GM15510 (cell line): ENCODE measurements around the gene ITGB1.

Experiments used
- POLR2A ChIP-seq: IDR thresholded peaks from 3 replicates; pipeline ENCODE4 v1.6.1; 2011; ENCODE audit warnings: borderline replicate concordance; ENCODE audit not compliant: insufficient read length; ENCODE audit errors: extremely low read depth

ITGB1 gene

GRCh38 chr10:32959006-32959920, 1.2 kb upstream of the ITGB1 start:
- TF ChIP-seq POLR2A: no peak

DNA sequence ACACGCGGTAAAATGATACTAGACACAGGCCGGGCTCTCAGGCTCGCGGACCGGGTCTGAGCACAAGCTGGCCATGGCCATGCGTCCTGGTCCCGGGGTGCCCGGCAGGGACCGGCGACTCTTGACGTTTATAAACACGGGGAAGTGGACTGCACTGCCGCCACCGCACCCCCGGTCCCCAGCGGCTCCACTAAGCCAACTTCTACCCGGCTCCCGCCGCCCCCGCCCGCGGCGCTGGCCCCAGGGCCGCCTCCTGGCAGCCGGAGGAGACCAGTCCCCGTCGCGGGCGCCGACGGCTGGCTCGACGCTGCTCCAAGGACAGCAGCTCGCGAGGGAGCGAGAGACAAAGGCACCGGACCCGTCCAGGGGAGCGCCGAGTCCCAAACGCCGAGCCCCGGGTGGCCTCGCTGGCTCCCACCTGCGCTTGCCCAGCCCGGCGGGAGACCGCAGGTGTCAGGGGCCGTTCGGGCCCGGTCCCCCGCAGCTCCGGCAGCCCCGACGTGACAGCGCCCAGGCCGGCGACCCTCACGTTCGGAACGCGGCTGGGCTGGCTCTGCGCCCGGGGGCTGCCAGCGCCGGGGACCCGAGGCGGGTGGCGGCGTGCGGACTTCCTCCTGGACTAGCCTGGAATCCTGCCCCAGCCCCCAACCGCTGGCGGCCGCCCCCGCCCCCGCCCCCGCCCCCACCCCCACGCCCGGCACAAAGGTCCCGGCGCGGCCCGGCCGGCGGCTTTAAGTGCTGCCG, 517 bp downstream of the ITGB1 start:
- no peak for TF ChIP-seq POLR2A

- TF ChIP-seq POLR2A: no peak
These were observed 1.4 kb downstream of the ITGB1 start for GRCh38 chr10:32956365-32957197.

DNA sequence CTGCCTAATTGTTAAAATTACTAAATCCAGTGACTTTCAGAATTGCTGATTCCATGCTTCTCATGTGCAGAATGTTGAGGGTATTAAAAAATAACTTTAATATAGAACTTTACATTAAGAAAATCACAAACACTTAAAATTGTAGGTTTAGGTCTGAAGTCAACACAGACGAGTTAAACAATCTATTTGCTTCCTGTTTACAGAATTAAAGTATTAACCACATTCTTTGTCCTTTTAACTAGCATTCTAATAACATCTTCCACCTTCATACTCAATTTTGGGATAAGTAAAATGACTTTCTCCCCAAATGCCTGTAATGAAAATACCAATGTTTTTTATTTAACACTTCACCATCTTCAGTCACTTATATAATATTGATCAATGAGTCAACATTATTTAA, 2.2 kb downstream of the ITGB1 start:
- TF ChIP-seq POLR2A: no peak

GRCh38 chr10:32955299-32955772, 2.7 kb downstream of the ITGB1 start:
- TF ChIP-seq POLR2A: no peak

GRCh38 chr10:32954545-32955298, 3.3 kb downstream of the ITGB1 start:
- TF ChIP-seq POLR2A: no peak

DNA sequence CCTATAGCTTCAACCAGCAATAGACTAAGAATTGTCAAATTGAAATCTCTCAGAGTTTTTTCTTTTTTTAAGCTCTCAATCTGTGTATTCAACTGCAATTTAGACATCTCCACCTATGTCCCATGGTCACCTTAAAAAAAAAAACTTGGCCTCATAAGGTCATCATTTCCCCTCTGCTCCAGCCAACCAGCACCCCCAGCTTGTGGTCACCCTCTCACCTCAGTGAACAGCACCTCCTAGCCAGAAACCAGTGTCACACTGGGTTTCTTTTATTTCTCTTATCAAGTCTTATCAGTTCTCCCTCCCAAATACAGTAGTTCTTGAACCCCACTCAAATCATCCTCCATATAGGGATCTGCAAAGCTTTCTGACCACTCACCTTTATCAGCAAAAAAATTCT, 4.0 kb downstream of the ITGB1 start:
- TF ChIP-seq POLR2A: no peak

GRCh38 chr10:32953277-32953927, 4.6 kb downstream of the ITGB1 start:
- no peak for TF ChIP-seq POLR2A

GRCh38 chr10:32952541-32953276, 5.3 kb downstream of the ITGB1 start:
- no peak for TF ChIP-seq POLR2A

- TF ChIP-seq POLR2A: no peak
These were observed 5.9 kb downstream of the ITGB1 start for GRCh38 chr10:32952094-32952493.

DNA sequence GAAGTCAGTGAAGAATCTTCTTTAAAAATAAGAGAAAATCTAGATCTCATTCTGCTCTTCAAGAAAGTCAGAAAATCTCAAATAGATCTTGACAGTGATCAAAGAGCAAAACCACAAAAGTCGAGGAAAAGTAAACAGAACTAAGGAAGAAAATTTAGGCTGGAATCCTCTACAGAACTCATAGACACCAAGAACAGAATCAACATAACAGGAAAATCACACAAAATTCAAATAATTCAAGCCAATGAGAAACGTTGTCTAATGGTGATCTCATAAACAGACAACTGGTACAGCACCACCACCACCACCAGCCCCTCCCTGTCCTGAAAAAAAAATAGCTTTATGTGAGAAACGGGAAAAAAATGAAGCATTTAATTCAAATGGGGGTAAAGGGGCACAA, 6.9 kb downstream of the ITGB1 start:
- no peak for TF ChIP-seq POLR2A

- no peak for TF ChIP-seq POLR2A
These were observed 7.4 kb downstream of the ITGB1 start for GRCh38 chr10:32950591-32951108.

DNA sequence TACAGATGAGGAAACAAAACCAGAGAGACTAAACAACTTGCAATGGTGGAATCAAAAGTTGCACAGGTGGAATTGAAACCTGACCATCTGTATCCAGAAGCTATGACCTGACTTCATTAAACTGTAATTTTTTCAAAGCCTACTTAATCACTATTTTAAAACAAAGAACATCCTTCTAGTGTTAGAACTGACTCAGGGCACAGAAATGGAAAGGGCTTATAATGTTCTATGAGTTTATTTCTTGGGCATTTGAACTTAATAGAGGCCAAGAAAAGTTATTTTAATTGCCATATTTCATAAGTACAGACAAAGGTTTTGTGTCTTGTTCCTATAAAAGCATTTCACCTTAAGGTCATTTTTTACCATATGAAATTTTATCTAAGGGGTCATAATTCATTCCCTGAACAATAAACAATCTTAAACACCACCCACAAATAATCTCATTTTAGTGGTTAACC, 8.8 kb downstream of the ITGB1 start:
- no peak for TF ChIP-seq POLR2A
